Gastrocnemius medialis (tissue), 4 donors: ENCODE measurements around the gene FAM193B.

Source experiments
- CTCF ChIP-seq, 5 experiments: fragments of 450-650 bp in 3 of 5; fragments of 200-600 bp in 2 of 5; sonication (generic) in 2 of 5; IDR thresholded peaks in 4 of 5; conservative IDR thresholded peaks in 1 of 5; 1 replicate in 4 of 5; 2 replicates in 1 of 5; pipeline ENCODE4 v1.5.1; 2016 to 2019; ENCODE audit warnings: antibody characterized with exemption in 5 of 5, mild to moderate bottlenecking in 3 of 5, moderate library complexity in 3 of 5
- POLR2A ChIP-seq, 2 donors: fragments of 450-650 bp; IDR thresholded peaks; one replicate each; pipeline ENCODE4 v1.6.1; 2017; ENCODE audit warnings: antibody characterized with exemption in 2 of 2, mild to moderate bottlenecking in 2 of 2, moderate library complexity in 2 of 2

- no peak for TF ChIP-seq CTCF (IDR thresholded peaks at IDR 0.05 in 4 of 5, conservative IDR thresholded peaks at IDR 0.05 in 1 of 5)
- no peak for TF ChIP-seq POLR2A (IDR thresholded peaks at IDR 0.05)
Observed at GRCh38 chr5:177568326-177568725, 14.0 kb upstream of the FAM193B start.
